Measurements from ENCODE around the gene MUC12. TPM values are rescaled to one million over a fixed set of nuclear protein-coding genes. Genes with fewer than 3 reads are reported as not detected.
A peak's percentile ranks its signal among the peaks of the same experiment; 100 is the strongest.

MUC12 gene
- total and polyA plus RNA-seq, 2 of the 13 experiments (the other 11 are each of a cell fraction or from before 2014, with no cell fraction given) = not detected

DNA sequence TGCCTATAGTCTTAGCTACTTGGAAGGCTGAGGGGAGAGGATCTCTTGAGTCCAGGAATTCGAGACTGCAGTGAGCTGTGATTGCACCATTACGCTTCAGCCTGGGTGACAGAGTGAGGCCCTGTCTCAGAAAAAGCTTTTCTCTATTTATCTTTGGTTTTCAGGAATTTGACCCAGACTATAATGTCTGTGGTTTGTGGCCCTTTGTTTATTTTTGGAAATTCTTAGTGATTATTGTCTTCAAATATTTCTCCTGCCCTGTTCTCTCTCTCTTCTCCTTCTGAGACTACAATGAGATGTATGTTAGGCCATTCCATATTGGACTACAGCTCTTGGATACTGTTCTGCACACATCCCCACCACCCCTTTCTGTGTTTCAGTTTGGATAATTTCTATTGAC, 4.7 kb downstream of the MUC12 start (continued):
- TF ChIP-seq MXI1 (IDR thresholded peaks at IDR 0.05; ENCODE audit: borderline replicate concordance, low read depth, low read length) (no peak), GABPB1 (CRISPR knock-in tag; IDR thresholded peaks at IDR 0.05) (no peak), ZNF660 (CRISPR knock-in tag; IDR thresholded peaks at IDR 0.05; ENCODE audit: borderline replicate concordance, low read depth) (no peak), PCBP2 (optimal IDR thresholded peaks at IDR 0.05; ENCODE audit: low read depth, low read length, poor library complexity, severe bottlenecking) (no peak), RARG (CRISPR knock-in tag; IDR thresholded peaks at IDR 0.05; ENCODE audit: low read depth) (no peak), ZNF747 (CRISPR knock-in tag; IDR thresholded peaks at IDR 0.05; ENCODE audit: borderline replicate concordance) (no peak), CENPT (CRISPR knock-in tag; IDR thresholded peaks at IDR 0.05; ENCODE audit: low read depth) (no peak), CEBPG (CRISPR knock-in tag; IDR thresholded peaks at IDR 0.05) (0 out of 2 replicates have a peak, but pooled peaks have one; percentile 12), SATB2 (CRISPR knock-in tag; IDR thresholded peaks at IDR 0.05) (no peak), RARA (CRISPR knock-in tag; IDR thresholded peaks at IDR 0.05) (peak; percentile 54), MATR3 (CRISPR knock-in tag; IDR thresholded peaks at IDR 0.05) (no peak), NBN (conservative IDR thresholded peaks at IDR 0.05) (no peak)
- TF ChIP-seq, protein P1, sequence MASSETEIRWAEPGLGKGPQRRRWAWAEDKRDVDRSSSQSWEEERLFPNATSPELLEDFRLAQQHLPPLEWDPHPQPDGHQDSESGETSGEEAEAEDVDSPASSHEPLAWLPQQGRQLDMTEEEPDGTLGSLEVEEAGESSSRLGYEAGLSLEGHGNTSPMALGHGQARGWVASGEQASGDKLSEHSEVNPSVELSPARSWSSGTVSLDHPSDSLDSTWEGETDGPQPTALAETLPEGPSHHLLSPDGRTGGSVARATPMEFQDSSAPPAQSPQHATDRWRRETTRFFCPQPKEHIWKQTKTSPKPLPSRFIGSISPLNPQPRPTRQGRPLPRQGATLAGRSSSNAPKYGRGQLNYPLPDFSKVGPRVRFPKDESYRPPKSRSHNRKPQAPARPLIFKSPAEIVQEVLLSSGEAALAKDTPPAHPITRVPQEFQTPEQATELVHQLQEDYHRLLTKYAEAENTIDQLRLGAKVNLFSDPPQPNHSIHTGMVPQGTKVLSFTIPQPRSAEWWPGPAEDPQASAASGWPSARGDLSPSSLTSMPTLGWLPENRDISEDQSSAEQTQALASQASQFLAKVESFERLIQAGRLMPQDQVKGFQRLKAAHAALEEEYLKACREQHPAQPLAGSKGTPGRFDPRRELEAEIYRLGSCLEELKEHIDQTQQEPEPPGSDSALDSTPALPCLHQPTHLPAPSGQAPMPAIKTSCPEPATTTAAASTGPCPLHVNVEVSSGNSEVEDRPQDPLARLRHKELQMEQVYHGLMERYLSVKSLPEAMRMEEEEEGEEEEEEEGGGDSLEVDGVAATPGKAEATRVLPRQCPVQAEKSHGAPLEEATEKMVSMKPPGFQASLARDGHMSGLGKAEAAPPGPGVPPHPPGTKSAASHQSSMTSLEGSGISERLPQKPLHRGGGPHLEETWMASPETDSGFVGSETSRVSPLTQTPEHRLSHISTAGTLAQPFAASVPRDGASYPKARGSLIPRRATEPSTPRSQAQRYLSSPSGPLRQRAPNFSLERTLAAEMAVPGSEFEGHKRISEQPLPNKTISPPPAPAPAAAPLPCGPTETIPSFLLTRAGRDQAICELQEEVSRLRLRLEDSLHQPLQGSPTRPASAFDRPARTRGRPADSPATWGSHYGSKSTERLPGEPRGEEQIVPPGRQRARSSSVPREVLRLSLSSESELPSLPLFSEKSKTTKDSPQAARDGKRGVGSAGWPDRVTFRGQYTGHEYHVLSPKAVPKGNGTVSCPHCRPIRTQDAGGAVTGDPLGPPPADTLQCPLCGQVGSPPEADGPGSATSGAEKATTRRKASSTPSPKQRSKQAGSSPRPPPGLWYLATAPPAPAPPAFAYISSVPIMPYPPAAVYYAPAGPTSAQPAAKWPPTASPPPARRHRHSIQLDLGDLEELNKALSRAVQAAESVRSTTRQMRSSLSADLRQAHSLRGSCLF (CRISPR knock-in tag; IDR thresholded peaks at IDR 0.05; ENCODE audit: borderline replicate concordance) = no peak
- TF ChIP-seq, protein P2, sequence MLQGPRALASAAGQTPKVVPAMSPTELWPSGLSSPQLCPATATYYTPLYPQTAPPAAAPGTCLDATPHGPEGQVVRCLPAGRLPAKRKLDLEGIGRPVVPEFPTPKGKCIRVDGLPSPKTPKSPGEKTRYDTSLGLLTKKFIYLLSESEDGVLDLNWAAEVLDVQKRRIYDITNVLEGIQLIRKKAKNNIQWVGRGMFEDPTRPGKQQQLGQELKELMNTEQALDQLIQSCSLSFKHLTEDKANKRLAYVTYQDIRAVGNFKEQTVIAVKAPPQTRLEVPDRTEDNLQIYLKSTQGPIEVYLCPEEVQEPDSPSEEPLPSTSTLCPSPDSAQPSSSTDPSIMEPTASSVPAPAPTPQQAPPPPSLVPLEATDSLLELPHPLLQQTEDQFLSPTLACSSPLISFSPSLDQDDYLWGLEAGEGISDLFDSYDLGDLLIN (CRISPR knock-in tag; IDR thresholded peaks at IDR 0.05; ENCODE audit: borderline replicate concordance) = no peak
- TF ChIP-seq, protein P3, sequence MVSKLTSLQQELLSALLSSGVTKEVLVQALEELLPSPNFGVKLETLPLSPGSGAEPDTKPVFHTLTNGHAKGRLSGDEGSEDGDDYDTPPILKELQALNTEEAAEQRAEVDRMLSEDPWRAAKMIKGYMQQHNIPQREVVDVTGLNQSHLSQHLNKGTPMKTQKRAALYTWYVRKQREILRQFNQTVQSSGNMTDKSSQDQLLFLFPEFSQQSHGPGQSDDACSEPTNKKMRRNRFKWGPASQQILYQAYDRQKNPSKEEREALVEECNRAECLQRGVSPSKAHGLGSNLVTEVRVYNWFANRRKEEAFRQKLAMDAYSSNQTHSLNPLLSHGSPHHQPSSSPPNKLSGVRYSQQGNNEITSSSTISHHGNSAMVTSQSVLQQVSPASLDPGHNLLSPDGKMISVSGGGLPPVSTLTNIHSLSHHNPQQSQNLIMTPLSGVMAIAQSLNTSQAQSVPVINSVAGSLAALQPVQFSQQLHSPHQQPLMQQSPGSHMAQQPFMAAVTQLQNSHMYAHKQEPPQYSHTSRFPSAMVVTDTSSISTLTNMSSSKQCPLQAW (CRISPR knock-in tag; IDR thresholded peaks at IDR 0.05) = no peak
- TF ChIP-seq, protein P4, sequence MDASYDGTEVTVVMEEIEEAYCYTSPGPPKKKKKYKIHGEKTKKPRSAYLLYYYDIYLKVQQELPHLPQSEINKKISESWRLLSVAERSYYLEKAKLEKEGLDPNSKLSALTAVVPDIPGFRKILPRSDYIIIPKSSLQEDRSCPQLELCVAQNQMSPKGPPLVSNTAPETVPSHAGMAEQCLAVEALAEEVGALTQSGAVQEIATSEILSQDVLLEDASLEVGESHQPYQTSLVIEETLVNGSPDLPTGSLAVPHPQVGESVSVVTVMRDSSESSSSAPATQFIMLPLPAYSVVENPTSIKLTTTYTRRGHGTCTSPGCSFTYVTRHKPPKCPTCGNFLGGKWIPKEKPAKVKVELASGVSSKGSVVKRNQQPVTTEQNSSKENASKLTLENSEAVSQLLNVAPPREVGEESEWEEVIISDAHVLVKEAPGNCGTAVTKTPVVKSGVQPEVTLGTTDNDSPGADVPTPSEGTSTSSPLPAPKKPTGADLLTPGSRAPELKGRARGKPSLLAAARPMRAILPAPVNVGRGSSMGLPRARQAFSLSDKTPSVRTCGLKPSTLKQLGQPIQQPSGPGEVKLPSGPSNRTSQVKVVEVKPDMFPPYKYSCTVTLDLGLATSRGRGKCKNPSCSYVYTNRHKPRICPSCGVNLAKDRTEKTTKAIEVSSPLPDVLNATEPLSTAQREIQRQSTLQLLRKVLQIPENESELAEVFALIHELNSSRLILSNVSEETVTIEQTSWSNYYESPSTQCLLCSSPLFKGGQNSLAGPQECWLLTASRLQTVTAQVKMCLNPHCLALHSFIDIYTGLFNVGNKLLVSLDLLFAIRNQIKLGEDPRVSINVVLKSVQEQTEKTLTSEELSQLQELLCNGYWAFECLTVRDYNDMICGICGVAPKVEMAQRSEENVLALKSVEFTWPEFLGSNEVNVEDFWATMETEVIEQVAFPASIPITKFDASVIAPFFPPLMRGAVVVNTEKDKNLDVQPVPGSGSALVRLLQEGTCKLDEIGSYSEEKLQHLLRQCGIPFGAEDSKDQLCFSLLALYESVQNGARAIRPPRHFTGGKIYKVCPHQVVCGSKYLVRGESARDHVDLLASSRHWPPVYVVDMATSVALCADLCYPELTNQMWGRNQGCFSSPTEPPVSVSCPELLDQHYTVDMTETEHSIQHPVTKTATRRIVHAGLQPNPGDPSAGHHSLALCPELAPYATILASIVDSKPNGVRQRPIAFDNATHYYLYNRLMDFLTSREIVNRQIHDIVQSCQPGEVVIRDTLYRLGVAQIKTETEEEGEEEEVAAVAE (CRISPR knock-in tag; IDR thresholded peaks at IDR 0.05; ENCODE audit: borderline replicate concordance) = no peak
- TF ChIP-seq, protein P5, sequence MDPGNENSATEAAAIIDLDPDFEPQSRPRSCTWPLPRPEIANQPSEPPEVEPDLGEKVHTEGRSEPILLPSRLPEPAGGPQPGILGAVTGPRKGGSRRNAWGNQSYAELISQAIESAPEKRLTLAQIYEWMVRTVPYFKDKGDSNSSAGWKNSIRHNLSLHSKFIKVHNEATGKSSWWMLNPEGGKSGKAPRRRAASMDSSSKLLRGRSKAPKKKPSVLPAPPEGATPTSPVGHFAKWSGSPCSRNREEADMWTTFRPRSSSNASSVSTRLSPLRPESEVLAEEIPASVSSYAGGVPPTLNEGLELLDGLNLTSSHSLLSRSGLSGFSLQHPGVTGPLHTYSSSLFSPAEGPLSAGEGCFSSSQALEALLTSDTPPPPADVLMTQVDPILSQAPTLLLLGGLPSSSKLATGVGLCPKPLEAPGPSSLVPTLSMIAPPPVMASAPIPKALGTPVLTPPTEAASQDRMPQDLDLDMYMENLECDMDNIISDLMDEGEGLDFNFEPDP (CRISPR knock-in tag; conservative IDR thresholded peaks at IDR 0.05) = no peak

Data from HepG2 (cell line).